Measurements from ENCODE around the gene PLEKHG7. TPM values are rescaled to one million over a fixed set of nuclear protein-coding genes. Genes with fewer than 3 reads are reported as not detected.
"Not testable (repeated sequence)": the region's sequence is repeated elsewhere in the genome, so short reads cannot be mapped to it uniquely, and the experiment has no call there.

PLEKHG7 gene
- total and polyA plus RNA-seq, 2 experiments from 2014 or later: not detected

- TF ChIP-seq, protein P1, sequence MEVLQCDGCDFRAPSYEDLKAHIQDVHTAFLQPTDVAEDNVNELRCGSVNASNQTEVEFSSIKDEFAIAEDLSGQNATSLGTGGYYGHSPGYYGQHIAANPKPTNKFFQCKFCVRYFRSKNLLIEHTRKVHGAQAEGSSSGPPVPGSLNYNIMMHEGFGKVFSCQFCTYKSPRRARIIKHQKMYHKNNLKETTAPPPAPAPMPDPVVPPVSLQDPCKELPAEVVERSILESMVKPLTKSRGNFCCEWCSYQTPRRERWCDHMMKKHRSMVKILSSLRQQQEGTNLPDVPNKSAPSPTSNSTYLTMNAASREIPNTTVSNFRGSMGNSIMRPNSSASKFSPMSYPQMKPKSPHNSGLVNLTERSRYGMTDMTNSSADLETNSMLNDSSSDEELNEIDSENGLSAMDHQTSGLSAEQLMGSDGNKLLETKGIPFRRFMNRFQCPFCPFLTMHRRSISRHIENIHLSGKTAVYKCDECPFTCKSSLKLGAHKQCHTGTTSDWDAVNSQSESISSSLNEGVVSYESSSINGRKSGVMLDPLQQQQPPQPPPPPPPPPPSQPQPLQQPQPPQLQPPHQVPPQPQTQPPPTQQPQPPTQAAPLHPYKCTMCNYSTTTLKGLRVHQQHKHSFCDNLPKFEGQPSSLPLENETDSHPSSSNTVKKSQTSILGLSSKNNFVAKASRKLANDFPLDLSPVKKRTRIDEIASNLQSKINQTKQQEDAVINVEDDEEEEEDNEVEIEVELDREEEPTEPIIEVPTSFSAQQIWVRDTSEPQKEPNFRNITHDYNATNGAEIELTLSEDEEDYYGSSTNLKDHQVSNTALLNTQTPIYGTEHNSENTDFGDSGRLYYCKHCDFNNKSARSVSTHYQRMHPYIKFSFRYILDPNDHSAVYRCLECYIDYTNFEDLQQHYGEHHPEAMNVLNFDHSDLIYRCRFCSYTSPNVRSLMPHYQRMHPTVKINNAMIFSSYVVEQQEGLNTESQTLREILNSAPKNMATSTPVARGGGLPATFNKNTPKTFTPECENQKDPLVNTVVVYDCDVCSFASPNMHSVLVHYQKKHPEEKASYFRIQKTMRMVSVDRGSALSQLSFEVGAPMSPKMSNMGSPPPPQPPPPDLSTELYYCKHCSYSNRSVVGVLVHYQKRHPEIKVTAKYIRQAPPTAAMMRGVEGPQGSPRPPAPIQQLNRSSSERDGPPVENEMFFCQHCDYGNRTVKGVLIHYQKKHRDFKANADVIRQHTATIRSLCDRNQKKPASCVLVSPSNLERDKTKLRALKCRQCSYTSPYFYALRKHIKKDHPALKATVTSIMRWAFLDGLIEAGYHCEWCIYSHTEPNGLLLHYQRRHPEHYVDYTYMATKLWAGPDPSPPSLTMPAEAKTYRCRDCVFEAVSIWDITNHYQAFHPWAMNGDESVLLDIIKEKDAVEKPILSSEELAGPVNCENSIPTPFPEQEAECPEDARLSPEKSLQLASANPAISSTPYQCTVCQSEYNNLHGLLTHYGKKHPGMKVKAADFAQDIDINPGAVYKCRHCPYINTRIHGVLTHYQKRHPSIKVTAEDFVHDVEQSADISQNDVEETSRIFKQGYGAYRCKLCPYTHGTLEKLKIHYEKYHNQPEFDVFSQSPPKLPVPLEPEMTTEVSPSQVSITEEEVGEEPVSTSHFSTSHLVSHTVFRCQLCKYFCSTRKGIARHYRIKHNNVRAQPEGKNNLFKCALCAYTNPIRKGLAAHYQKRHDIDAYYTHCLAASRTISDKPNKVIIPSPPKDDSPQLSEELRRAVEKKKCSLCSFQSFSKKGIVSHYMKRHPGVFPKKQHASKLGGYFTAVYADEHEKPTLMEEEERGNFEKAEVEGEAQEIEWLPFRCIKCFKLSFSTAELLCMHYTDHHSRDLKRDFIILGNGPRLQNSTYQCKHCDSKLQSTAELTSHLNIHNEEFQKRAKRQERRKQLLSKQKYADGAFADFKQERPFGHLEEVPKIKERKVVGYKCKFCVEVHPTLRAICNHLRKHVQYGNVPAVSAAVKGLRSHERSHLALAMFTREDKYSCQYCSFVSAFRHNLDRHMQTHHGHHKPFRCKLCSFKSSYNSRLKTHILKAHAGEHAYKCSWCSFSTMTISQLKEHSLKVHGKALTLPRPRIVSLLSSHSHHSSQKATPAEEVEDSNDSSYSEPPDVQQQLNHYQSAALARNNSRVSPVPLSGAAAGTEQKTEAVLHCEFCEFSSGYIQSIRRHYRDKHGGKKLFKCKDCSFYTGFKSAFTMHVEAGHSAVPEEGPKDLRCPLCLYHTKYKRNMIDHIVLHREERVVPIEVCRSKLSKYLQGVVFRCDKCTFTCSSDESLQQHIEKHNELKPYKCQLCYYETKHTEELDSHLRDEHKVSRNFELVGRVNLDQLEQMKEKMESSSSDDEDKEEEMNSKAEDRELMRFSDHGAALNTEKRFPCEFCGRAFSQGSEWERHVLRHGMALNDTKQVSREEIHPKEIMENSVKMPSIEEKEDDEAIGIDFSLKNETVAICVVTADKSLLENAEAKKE (CRISPR knock-in tag; IDR thresholded peaks at IDR 0.05): no peak
Observed at GRCh38 chr12:92747151-92747550, 44.4 kb downstream of the PLEKHG7 start (continued).

GRCh38 chr12:92749691-92750090, 46.9 kb downstream of the PLEKHG7 start:
- not testable (repeated sequence) for ATAC-seq; DNase-seq (ENCODE audit: low spot score); H3K4me2 ChIP-seq; H2AFZ ChIP-seq; H3F3A ChIP-seq (replicated peaks; ENCODE audit: low read depth); H3K27ac Mint-ChIP-seq; H3K27ac ChIP-seq (ENCODE audit: low read depth); H3K9me2 ChIP-seq (ENCODE audit: insufficient read depth); H3K27me3 ChIP-seq (ENCODE audit: insufficient read depth); H3K79me2 ChIP-seq (replicated peaks; ENCODE audit: insufficient read depth); H3K36me3 ChIP-seq (ENCODE audit: insufficient read depth); H3K36me3 Mint-ChIP-seq (ENCODE audit: low read depth); H3K4me3 Mint-ChIP-seq; H3K9me3 Mint-ChIP-seq; H3K4me1 Mint-ChIP-seq; H4K20me1 ChIP-seq (replicated peaks; ENCODE audit: insufficient read depth); H3K4me1 ChIP-seq (ENCODE audit: insufficient read depth); H3K4me3 ChIP-seq; H3K27me3 Mint-ChIP-seq (ENCODE audit: insufficient read depth, low read depth, poor library complexity)

DNA sequence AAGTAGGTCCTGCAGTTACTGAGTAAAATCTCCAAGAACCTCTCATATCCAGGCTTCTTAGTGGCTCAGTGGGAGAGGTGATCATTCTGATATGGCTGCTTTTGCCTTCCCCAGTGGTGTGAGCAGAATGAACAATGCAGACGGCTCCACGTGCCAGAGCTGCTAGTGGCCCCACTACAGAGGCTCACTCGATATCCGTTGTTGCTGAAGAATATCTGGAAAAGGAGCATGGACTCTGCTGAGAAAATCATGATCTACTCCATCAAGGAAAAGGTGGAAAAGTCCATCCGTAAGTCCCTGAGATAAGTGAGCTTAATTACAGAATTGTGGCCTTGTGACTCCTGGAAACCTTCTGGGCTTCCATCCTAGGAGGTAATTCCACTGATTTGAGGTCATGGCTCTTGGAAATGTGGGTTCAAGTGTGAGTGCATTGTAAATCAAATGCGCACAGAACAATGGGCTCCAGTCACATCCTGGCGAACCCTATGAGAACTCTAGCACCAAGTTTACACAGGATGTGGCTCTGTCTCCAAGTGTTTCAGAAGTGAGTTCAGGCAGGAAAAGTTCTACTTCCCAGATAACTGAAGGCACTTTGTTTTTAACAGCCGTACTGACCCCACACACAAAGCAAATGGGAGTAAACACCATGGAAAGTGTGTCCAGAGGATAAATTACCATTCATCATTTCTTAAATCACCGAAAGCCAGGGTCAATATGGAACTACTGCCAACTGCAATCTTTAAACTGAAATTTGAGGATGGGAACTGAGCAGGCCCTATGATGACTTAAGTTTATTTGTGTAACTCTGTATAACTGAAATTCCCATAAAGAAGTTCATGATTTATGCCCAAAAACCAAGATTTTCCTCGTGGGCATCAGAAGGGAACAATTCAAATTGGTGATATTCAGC, 51.4 kb downstream of the PLEKHG7 start:
- peaks cover 7% of the 10 kb centered on the region for H3K27me3 Mint-ChIP-seq (ENCODE audit: insufficient read depth, low read depth, poor library complexity)
- no peak overlapping the region for H3K4me3 ChIP-seq
- DNase-seq (ENCODE audit: low spot score) (no peak), ATAC-seq (no peak)
- H3K4me3 Mint-ChIP-seq: no peak overlapping the region
- H3K27ac Mint-ChIP-seq: no peak overlapping the region
- no peaks in the 10 kb centered on the region for H3F3A ChIP-seq (replicated peaks; ENCODE audit: low read depth)
- H2AFZ ChIP-seq: peak overlapping the region; percentile 74; the same call in 1 of the 2 replicates
- no peaks in the 10 kb centered on the region for H3K36me3 ChIP-seq (ENCODE audit: insufficient read depth)
- no peak overlapping the region for H3K4me2 ChIP-seq
- no peaks in the 10 kb centered on the region; the same call in 2 of the 3 replicates for H3K9me3 Mint-ChIP-seq
- no peak overlapping the region for H3K27ac ChIP-seq (ENCODE audit: low read depth)
- H3K4me1 ChIP-seq (ENCODE audit: insufficient read depth): no peaks in the 10 kb centered on the region
- H3K79me2 ChIP-seq (replicated peaks; ENCODE audit: insufficient read depth): no peaks in the 10 kb centered on the region
- no peaks in the 10 kb centered on the region for H4K20me1 ChIP-seq (replicated peaks; ENCODE audit: insufficient read depth)
- H3K27me3 ChIP-seq (ENCODE audit: insufficient read depth): no peaks in the 10 kb centered on the region
- H3K9me2 ChIP-seq (ENCODE audit: insufficient read depth): peaks cover 16% of the 10 kb centered on the region; the same call in 1 of the 2 replicates
- H3K36me3 Mint-ChIP-seq (ENCODE audit: low read depth): no peaks in the 10 kb centered on the region
- 0 out of 3 replicates have a peak, but pooled peaks cover 5% of the 10 kb centered on the region for H3K4me1 Mint-ChIP-seq
- no peak for TF ChIP-seq EZH2 (IDR thresholded peaks at IDR 0.05; ENCODE audit: low read depth, unreplicated experiment)
- TF ChIP-seq, protein P2, sequence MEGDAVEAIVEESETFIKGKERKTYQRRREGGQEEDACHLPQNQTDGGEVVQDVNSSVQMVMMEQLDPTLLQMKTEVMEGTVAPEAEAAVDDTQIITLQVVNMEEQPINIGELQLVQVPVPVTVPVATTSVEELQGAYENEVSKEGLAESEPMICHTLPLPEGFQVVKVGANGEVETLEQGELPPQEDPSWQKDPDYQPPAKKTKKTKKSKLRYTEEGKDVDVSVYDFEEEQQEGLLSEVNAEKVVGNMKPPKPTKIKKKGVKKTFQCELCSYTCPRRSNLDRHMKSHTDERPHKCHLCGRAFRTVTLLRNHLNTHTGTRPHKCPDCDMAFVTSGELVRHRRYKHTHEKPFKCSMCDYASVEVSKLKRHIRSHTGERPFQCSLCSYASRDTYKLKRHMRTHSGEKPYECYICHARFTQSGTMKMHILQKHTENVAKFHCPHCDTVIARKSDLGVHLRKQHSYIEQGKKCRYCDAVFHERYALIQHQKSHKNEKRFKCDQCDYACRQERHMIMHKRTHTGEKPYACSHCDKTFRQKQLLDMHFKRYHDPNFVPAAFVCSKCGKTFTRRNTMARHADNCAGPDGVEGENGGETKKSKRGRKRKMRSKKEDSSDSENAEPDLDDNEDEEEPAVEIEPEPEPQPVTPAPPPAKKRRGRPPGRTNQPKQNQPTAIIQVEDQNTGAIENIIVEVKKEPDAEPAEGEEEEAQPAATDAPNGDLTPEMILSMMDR (conservative IDR thresholded peaks at IDR 0.05; ENCODE audit: low read depth in 2 of 2): no peak
- TF ChIP-seq POLR2AphosphoS5 (IDR thresholded peaks at IDR 0.05; ENCODE audit: low read depth): no peak
- no peak for TF ChIP-seq ZNF114 (CRISPR knock-in tag; IDR thresholded peaks at IDR 0.05)
- no peak for TF ChIP-seq EZH2phosphoT487 (IDR thresholded peaks at IDR 0.05; ENCODE audit: unreplicated experiment)
- TF ChIP-seq STAT1 (IDR thresholded peaks at IDR 0.05; ENCODE audit: unreplicated experiment): no peak
